Heart left ventricle (tissue), 16 donors: ENCODE data around the gene FAM219B. TPM values are rescaled to one million over a fixed set of nuclear protein-coding genes. Genes with fewer than 3 reads are reported as not detected.
A peak's percentile ranks its signal among the peaks of the same experiment; 100 is the strongest.
"Not testable (repeated sequence)": the region's sequence is repeated elsewhere in the genome, so short reads cannot be mapped to it uniquely, and the experiment has no call there.

Experiments
- ATAC-seq, 4 donors: fragments of 200-7000 bp; cut with Tn5 transposase; one replicate each; pipeline ENCODE4 v1.9.1; 2020 to 2022; ENCODE audit warnings: moderate library complexity in 4 of 4, mild to moderate bottlenecking in 3 of 4, moderate number of reproducible peaks in 1 of 4
- DNase-seq, 5 donors: peaks; one replicate each; pipeline ENCODE4 v3.0.0-alpha.2; 2020
- H3K27ac ChIP-seq, 12 donors: fragments of 200-600 bp; sonication (generic) in 4 of 12; one replicate each; pipeline versions ENCODE4 v1.5.0 to v1.8.0; 2016 to 2022; ENCODE audit warnings: mild to moderate bottlenecking in 2 of 12
- H3K27me3 ChIP-seq, 9 donors: fragments of 200-600 bp; sonication (generic) in 2 of 9; one replicate each; pipeline versions ENCODE4 v1.5.1 to v1.8.0; 2016 to 2022; ENCODE audit warnings: mild to moderate bottlenecking in 3 of 9
- H3K36me3 ChIP-seq, 9 donors: fragments of 200-600 bp; sonication (generic) in 2 of 9; one replicate each; pipeline versions ENCODE4 v1.5.0 to v1.8.0; 2018 to 2022; ENCODE audit warnings: mild to moderate bottlenecking in 2 of 9
- H3K4me1 ChIP-seq, 12 donors: fragments of 200-600 bp; sonication (generic) in 4 of 12; one replicate each; pipeline versions ENCODE4 v1.5.0 to v1.8.0; 2016 to 2022; ENCODE audit warnings: mild to moderate bottlenecking in 3 of 12
- H3K4me3 ChIP-seq, 12 donors: fragments of 200-600 bp; sonication (generic) in 4 of 12; one replicate each; pipeline versions ENCODE4 v1.5.0 to v1.8.0; 2017 to 2022; ENCODE audit warnings: mild to moderate bottlenecking in 9 of 12, moderate library complexity in 4 of 12
- H3K9me3 ChIP-seq, 12 donors: fragments of 200-600 bp; sonication (generic) in 4 of 12; one replicate each; pipeline versions ENCODE4 v1.5.0 to v1.8.0; 2016 to 2022; ENCODE audit warnings: mild to moderate bottlenecking in 1 of 12
- CTCF ChIP-seq, 12 donors: fragments of 200-600 bp; sonication (generic) in 4 of 12; IDR thresholded peaks; one replicate each; pipeline versions ENCODE4 v1.5.0 to v1.8.0; 2018 to 2022; ENCODE audit warnings: antibody characterized with exemption in 12 of 12, mild to moderate bottlenecking in 5 of 12
- POLR2A ChIP-seq, 2 donors: fragments of 450-650 bp; IDR thresholded peaks; one replicate each; pipeline ENCODE4 v1.6.1; 2017; ENCODE audit warnings: antibody characterized with exemption in 2 of 2, mild to moderate bottlenecking in 2 of 2, moderate library complexity in 2 of 2
- WGBS, 4 donors: extraction: QIAGEN DNeasy Blood & Tissue Kit in 2 of 4; methylation state at CpG; one replicate each; pipeline versions ENCODE4 v1.1.5 to v1.1.7; 2013 to 2018; 5-methylcytosine and 5-hydroxymethylcytosine counted together
- intact Hi-C, 10 donors: fragments of 100-400 bp; cut with DNase I; formaldehyde crosslinking; loops; one replicate each; pipeline versions ENCODE4 v1.11.1 to v1.14.2; 2022
- polyA plus RNA-seq, 2 donors: library from polyadenylated mRNA; stranded (reverse); fragments of 200-250 nt; gene quantifications; one replicate each; pipeline ENCODE4 v1.2.3, GENCODE V29; 2013
- total RNA-seq, 9 donors: library from RNA; depleted of rRNA in 2 of 9; stranded (reverse); fragments of >200 nt in 2 of 9; fragmentation: NEBNext Ultra II Directional in 3 of 9; extraction: Animal tissue kit (Norgen Biotek cat#: 25700) in 3 of 9; gene quantifications; one replicate each; pipeline versions ENCODE4 v1.1.0 to v1.2.4, GENCODE V29; 2016 to 2023
- donor health status: ischemic (EF 13 %, LVEDD 7.1; RV severe dilation, severe dysfunction).
- donor health status: healthy with polysubstance abuse.
- donor health status: DM: no; HTN: yes; CAD: no.
- donor health status: DM: no; HTN: no; CAD: no.
- donor health status: ischemic (EF 25% LVEDD 6.9; RV normal size, moderate dysfunction).
- donor health status: ischemic (EF 25% LVEDD 5.7; RV mildly dilated, moderate dysfunction).
- donor health status: healthy.
- donor health status: DM: yes; HTN: yes; CAD: no.
- donor health status: ischemic (EF 35%, LVEDD 5.7; RV mildly dilated, moderate dysfunction).
- donor health status: nonischemic (EF 11% LVEDD 7.7; RV severe dilation, severe dysfunction).
- donor health status: DM: yes; HTN: yes; CAD: no.
- donor health status: PGD.
- donor health status: ischemic (EF 29% LVEDD 5.4; RV normal size, mild dysfunction).
- donor health status: nonischemic (EF 23%, LVEDD 6.1; RV moderate dilation, normal function).

Gene FAM219B
- total and polyA plus RNA-seq, 11 donors: 31.3 to 110 (median 86.1) TPM

GRCh38 chr15:74897300-74897701 is 9.3 kb downstream of the FAM219B start:
- H3K27ac ChIP-seq: peak overlapping the region in 6 of 12 donors; percentile 13 to 54 (median 30)
- TF ChIP-seq POLR2A (IDR thresholded peaks at IDR 0.05): no peak
- TF ChIP-seq CTCF (IDR thresholded peaks at IDR 0.05): no peak
- H3K4me1 ChIP-seq: peaks cover 0 to 44% (median 15%) of the 10 kb centered on the region in 12 donors
- DNase-seq: peak in 3 of 5 donors; percentile 23 to 59 (median 27)
- 49 to 66% (median 60%) methylated on average over 3 to 6 of the region's 6 CpGs for WGBS, 4 donors
- no peaks in the 10 kb centered on the region for H3K9me3 ChIP-seq
- no peaks in the 10 kb centered on the region for H3K27me3 ChIP-seq
- intact Hi-C loops: loop anchor here in 2 of 10 donors (5.0 to 10.0 kb wide), 2 partner anchors 52 to 115 kb away; partner anchors contain the start of genes CSK (in 1 of the 2) and ULK3 (in 1 of the 2)
- H3K4me3 ChIP-seq: no peak overlapping the region
- peak; percentile 57 to 74 (median 63) for ATAC-seq
- peaks cover 2 to 80% (median 59%) of the 10 kb centered on the region in 9 donors for H3K36me3 ChIP-seq

- intact Hi-C loops: loop anchor here in 2 of 10 donors (5.0 to 10.0 kb wide), 2 partner anchors 52 to 114 kb away; partner anchors contain the start of genes CSK (in 1 of the 2) and ULK3 (in 1 of the 2)
- H3K9me3 ChIP-seq: no peaks in the 10 kb centered on the region
- no peak for TF ChIP-seq POLR2A (IDR thresholded peaks at IDR 0.05)
- TF ChIP-seq CTCF (IDR thresholded peaks at IDR 0.05): no peak
- peaks cover 0 to 70% (median 51%) of the 10 kb centered on the region in 9 donors for H3K36me3 ChIP-seq
- peaks cover 0 to 44% (median 12%) of the 10 kb centered on the region in 12 donors for H3K4me1 ChIP-seq
- ATAC-seq: no peak
- H3K4me3 ChIP-seq: no peak overlapping the region
- DNase-seq: peak in 1 of 5 donors; percentile 12
- no peak overlapping the region for H3K27ac ChIP-seq
- no peaks in the 10 kb centered on the region for H3K27me3 ChIP-seq
- WGBS, 4 donors: 75 to 94% (median 89%) methylated on average over 3 of the region's 3 CpGs
Observed at GRCh38 chr15:74896316-74896715, 10.3 kb downstream of the FAM219B start.

- Histone ChIP-seq H3K27ac (no peak overlapping the region), H3K9me3 (no peaks in the 10 kb centered on the region), H3K27me3 (no peaks in the 10 kb centered on the region), H3K4me1 (peaks cover 0 to 45% (median 14%) of the 10 kb centered on the region in 12 donors), H3K4me3 (no peak overlapping the region), H3K36me3 (peaks cover 0 to 65% (median 47%) of the 10 kb centered on the region in 9 donors)
- DNase-seq (peak in 1 of 5 donors; percentile 5), ATAC-seq (no peak)
- TF ChIP-seq CTCF (IDR thresholded peaks at IDR 0.05) (no peak), POLR2A (IDR thresholded peaks at IDR 0.05) (no peak)
- intact Hi-C loops: loop anchor here in 2 of 10 donors (5.0 to 10.0 kb wide), 2 partner anchors 51 to 114 kb away; partner anchors contain the start of genes CSK (in 1 of the 2) and ULK3 (in 1 of the 2)
- WGBS, 4 donors: 93 to 97% (median 94%) methylated on average over 4 to 6 of the region's 6 CpGs
Observed at GRCh38 chr15:74895830-74896229, 10.8 kb downstream of the FAM219B start.

GRCh38 chr15:74894383-74894782 is 12.3 kb downstream of the FAM219B start:
- H3K4me1 ChIP-seq: peaks cover 0 to 54% (median 20%) of the 10 kb centered on the region in 12 donors
- not testable (repeated sequence) for H3K4me3 ChIP-seq, ATAC-seq, H3K27me3 ChIP-seq, H3K27ac ChIP-seq, H3K9me3 ChIP-seq
- DNase-seq: peak in 1 of 5 donors; percentile 8
- 95 to 98% (median 97%) methylated on average over 7 of the region's 7 CpGs for WGBS, 4 donors
- intact Hi-C loops: loop anchor here in 2 of 10 donors (5.0 to 10.0 kb wide), 2 partner anchors 47 to 50 kb away; partner anchors contain the start of gene ULK3 (in 1 of the 2)
- peaks cover 0 to 51% (median 32%) of the 10 kb centered on the region in 9 donors for H3K36me3 ChIP-seq
